HG03108 (cell line): ENCODE data around the gene FANCC.
"Not testable (repeated sequence)": the region's sequence is repeated elsewhere in the genome, so short reads cannot be mapped to it uniquely, and the experiment has no call there.

Experiments used
- ATAC-seq: cut with Tn5 transposase; IDR thresholded peaks from one replicate; pipeline ENCODE4 v1.9.1; 2021; ENCODE audit warnings: moderate library complexity; ENCODE audit not compliant: unreplicated experiment

FANCC gene

DNA sequence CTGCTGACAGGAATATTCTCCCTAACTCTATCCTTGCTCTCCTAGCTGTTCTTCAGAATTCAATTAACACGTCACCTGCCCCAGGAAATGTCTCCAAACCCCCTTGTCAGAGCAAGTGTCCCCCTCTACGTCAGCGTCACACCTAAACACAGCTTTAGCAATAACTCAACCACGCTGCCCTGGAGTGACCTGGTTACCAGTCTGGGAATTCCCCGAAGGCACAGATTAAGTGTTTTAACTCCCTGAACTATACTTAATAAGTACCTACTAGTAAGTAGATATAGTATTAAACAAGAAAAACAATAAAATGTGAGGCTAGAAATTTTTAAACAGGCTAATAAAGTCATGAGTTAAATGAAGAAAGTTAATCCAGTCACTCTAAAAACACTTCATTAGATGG is 78.4 kb downstream of the FANCC start:
- no peak for ATAC-seq

DNA sequence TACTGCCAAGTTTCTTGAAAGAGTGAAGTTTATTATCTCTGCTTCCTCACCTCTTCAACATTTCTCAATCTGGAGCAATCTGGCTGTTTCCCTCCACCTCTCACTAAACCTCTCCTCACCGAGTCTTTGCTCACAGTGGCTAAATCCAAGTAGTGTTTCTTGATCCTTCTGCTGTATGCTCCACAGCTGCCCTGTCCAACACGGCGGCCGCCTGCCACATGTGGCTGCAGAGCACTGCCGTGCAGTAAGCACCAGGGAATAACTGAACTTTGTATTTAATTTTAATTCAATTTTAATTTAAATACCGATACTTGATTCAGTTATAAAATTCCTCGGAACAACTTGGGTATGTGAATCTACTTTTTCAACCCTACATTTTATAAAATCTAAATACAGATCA is 80.2 kb downstream of the FANCC start:
- ATAC-seq: no peak

- ATAC-seq: no peak
Observed at GRCh38 chr9:95230046-95230445, 87.5 kb downstream of the FANCC start.

- no peak for ATAC-seq
Observed at GRCh38 chr9:95229230-95229915, 88.1 kb downstream of the FANCC start.

GRCh38 chr9:95226921-95227320 is 90.6 kb downstream of the FANCC start:
- no peak for ATAC-seq

- ATAC-seq: no peak
Observed at GRCh38 chr9:95225726-95226106, 91.8 kb downstream of the FANCC start.

DNA sequence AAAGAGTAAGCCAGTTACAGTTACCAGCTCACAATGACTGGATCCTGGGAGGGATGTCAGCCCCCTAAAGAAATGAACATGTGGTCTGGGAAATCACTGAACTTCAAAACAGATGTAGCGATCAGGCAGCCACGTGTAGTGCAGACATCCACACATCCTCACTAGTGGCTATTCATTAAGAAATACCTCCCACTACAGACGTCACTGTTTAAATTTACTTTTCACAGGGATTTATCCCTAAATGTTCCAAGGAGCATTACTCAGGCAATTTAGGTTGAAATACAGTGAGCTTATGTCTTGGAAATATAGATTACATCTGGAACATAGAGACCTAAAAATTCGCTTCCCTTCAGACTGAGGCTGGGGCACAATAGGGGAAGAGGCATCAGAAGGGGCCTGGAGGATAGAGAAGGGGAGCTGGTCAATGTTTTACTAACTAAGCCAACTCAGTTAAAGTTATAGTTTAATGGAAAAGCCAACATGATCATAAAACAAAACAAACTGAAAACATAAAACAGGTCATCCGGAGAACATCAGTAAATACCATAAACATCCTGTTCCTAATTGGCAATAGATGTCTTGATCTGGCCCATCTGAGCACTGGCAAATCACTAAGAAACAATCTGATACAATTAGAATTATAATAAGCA is 92.3 kb downstream of the FANCC start:
- ATAC-seq: no peak

- ATAC-seq: no peak
Observed at GRCh38 chr9:95224376-95225019, 93.0 kb downstream of the FANCC start.

- ATAC-seq: not testable (repeated sequence)
Observed at GRCh38 chr9:95220352-95220751, 97.2 kb downstream of the FANCC start.

DNA sequence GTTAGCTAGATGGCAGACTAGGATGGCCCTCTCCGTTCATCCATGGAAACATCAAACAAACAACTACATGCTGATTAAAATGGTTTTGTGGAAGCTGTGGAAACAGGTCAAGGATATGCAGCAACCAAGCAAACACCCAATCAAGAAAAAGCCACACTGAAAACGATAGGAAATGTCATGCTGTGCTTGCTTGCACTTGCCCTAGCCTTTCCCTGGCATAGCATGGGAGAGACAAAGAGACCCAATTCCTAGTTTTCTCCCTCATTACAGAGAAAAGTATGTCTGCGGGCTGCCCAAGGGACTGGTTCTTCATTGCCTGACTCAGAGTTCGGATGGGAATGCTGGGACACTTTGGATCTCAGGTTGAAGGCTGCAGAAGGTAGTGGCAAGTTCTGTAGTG is 98.7 kb downstream of the FANCC start:
- no peak for ATAC-seq

DNA sequence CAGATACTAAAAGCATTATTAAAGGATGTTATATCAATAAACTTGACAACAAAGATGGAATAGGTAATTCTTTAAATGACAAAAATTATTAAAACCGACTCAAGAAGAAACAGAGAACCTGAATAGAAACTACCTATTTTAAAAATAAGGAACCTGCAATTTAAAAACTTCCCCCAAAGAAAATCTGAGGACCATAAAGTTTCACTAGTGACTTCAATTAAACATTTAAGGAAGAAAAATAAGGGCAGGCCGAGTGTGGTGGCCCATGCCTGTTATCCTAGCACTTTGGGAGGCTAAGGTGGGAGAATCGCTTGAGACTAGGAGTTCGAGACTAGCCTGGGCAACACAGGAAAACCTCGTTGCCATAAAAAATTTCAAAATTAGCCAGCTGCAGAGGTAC is 99.6 kb downstream of the FANCC start:
- ATAC-seq: no peak

DNA sequence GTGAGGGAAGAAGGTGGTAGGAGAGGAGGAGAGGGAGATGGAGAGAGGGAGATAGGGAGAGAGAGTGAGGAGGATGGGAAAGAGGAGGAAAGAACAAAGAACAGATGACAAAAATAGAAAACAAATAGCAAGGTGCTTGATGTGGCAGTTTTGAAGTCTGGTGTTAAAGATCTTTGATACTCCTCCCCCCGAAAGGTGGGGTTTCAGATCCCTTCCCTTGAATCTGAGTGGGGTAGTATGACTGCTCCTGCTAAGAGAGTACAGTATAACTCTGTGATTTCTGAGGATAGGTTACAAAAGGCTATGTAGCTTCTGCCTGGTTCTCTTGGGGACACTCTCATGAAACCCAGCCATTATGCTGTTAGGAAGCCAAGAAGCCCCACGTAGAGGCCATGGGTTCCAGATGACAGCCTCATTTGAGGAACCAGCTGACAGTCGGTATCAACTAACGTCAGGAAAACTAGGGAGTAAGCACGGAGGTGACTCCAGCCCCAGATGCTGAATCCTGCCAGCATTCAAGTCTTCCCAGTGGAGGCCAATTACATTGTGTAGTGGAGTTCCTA is 102.1 kb downstream of the FANCC start:
- ATAC-seq: no peak

- ATAC-seq: no peak
Observed at GRCh38 chr9:95213117-95213516, 104.4 kb downstream of the FANCC start.

- ATAC-seq: no peak
Observed at GRCh38 chr9:95211028-95211427, 106.5 kb downstream of the FANCC start.

DNA sequence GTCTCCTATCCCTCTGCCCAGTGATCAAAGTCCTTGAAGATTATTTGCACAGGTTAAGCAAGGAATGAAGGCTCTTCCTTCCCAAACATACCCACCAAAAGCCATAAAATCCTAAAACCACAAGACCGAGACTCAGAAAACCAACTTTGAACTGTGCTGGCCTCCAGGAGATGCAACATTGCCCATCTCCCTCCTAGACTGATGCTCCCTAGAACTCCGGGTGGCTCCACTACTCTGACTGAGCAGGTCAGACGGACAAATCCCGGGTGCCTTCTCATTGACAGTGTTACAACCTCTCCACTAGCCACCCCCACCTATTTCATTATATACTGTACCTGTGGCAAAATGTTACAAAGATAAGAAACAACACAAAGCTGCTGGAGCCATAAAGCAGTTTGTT is 110.1 kb downstream of the FANCC start:
- ATAC-seq: no peak

GRCh38 chr9:95206143-95206542 is 111.4 kb downstream of the FANCC start:
- no peak for ATAC-seq

- ATAC-seq: no peak
Observed at GRCh38 chr9:95204710-95205109, 112.8 kb downstream of the FANCC start.

DNA sequence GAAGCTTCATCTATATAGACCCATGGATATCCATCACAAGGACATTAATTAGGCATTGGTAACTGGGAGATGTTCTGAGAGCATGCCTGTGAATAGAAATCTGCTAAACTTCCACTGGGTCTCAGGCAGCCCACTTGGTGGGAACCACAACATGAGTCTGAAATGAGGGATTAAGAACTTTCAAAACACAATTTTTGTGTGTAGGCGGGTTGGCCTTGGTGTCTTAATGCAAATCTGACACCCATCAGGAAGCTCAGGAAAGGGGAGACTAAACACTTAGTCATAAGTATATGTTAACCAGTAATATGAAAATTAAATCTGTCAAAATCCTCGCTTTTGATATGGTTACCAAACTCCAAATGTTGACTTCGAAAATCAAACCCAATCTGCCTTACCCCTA is 113.2 kb downstream of the FANCC start:
- no peak for ATAC-seq

DNA sequence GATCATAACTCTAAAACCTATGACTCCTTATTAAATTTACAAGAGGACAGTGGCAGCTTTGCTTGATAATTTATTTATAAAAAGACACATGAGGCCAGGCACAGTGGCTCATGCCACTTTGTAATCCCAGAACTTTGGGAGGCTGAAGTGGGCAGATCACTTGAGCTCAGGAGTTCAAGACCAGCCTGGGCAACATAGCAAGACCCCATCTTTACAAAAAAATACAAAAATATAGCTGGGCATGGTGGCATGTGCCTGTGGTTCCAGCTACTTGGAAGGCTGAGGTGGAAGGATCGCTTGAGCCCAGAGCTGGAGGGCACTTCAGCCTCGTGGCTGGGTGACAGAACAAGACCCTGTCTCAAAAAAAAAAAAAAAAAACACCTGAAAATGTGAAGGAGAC is 114.5 kb downstream of the FANCC start:
- ATAC-seq: not testable (repeated sequence)

GRCh38 chr9:95202076-95202681 is 115.3 kb downstream of the FANCC start:
- ATAC-seq: no peak

DNA sequence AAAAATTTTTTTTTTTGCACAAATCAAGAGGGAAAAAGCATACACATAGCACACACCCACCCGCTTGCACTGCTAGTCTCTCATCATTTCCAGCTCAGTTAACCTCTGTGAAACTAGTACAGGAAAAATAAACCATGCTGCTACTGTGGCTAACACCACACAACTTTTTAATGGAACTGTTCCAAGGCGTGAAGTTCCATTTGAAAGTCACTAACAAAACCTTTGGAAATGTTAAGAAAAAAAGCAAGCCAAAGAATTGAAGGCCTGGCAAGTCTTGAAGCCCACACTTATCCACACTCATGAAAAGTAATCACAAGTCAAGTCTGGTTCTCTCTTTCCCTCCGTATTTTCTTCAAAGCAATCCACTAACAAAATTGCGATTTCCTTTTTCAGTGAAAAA is 116.3 kb downstream of the FANCC start:
- ATAC-seq: no peak
